H1 (cell line): ENCODE results near the gene BAG1. TPM values are rescaled to one million over a fixed set of nuclear protein-coding genes. Genes with fewer than 3 reads are reported as not detected.

Experiments used
- CTCF ChIA-PET: fragments of 300-600 bp; sonication (Branson Sonifier 250); formaldehyde crosslinking; loops from one replicate; lab custom pipeline; 2021; ENCODE audit not compliant: partially characterized antibody; lab: Charles Lee
- POLR2A ChIA-PET: fragments of 300-600 bp; sonication (Branson Sonifier 250); formaldehyde crosslinking; loops from one replicate; lab custom pipeline; 2021; ENCODE audit warnings: inconsistent platforms; ENCODE audit not compliant: partially characterized antibody; lab: Charles Lee
- DNase-seq, 2 experiments: peaks; one replicate each; pipeline versions ENCODE4 v3.0.0 to v3.0.0-alpha.2; 2010 to 2022; ENCODE audit warnings: low spot score in 2 of 2, low read depth in 1 of 2, mixed read lengths in 1 of 2
- FAIRE-seq: peaks from 2 replicates; lab custom pipeline; 2011; peaks lifted over from hg19 to GRCh38; lab: Jason Lieb, UNC
- H2AFZ ChIP-seq: 2 replicates; pipeline ENCODE4 v1.8.1; 2012; ENCODE audit warnings: low read length, inconsistent platforms
- H2AK5ac ChIP-seq: 2 replicates; pipeline ENCODE4 v1.6.1; 2013; ENCODE audit warnings: low read depth, low read length
- H2BK120ac ChIP-seq: replicated peaks from 2 replicates; pipeline ENCODE3; 2013; ENCODE audit warnings: low read depth, low read length, inconsistent platforms
- H2BK12ac ChIP-seq: 2 replicates; pipeline ENCODE4 v1.6.1; 2013; ENCODE audit warnings: low read depth, low read length
- H2BK15ac ChIP-seq: 2 replicates; pipeline ENCODE4 v1.6.1; 2013; ENCODE audit warnings: low read length
- H2BK20ac ChIP-seq: 2 replicates; pipeline ENCODE4 v1.6.1; 2013; ENCODE audit warnings: low read length
- H2BK5ac ChIP-seq: 2 replicates; pipeline ENCODE4 v1.6.1; 2013; ENCODE audit warnings: low read depth, low read length
- H3K14ac ChIP-seq: 2 replicates; pipeline ENCODE4 v1.6.1; 2013; ENCODE audit warnings: inconsistent platforms; ENCODE audit not compliant: insufficient read length
- H3K18ac ChIP-seq: 2 replicates; pipeline ENCODE4 v1.6.1; 2013; ENCODE audit warnings: low read length; ENCODE audit errors: extremely low read depth
- H3K23ac ChIP-seq: 2 replicates; pipeline ENCODE4 v1.6.1; 2013; ENCODE audit warnings: inconsistent platforms; ENCODE audit not compliant: insufficient read length
- H3K23me2 ChIP-seq: 2 replicates; pipeline ENCODE4 v1.6.1; 2013; ENCODE audit warnings: low read depth, low read length
- H3K27ac ChIP-seq: 2 replicates; pipeline ENCODE4 v1.6.1; 2011; ENCODE audit warnings: low read depth, low read length, inconsistent platforms
- H3K27me3 ChIP-seq, 4 experiments: replicated peaks in 1 of 4; 1 replicate in 1 of 4; 2 replicates in 3 of 4; pipeline versions ENCODE4 v1.6.1 to v1.8.1; 2011 to 2013; ENCODE audit warnings: low read length in 3 of 4, mild to moderate bottlenecking in 3 of 4, inconsistent platforms in 2 of 4, mixed read lengths in 2 of 4, moderate library complexity in 1 of 4; ENCODE audit not compliant: control insufficient read depth in 3 of 4, insufficient read depth in 3 of 4; ENCODE audit errors: extremely low read depth in 1 of 4
- H3K36me3 ChIP-seq, 4 experiments: 2 replicates each; pipeline versions ENCODE4 v1.6.1 to v1.8.1; 2011 to 2013; ENCODE audit warnings: mild to moderate bottlenecking in 4 of 4, low read length in 3 of 4, moderate library complexity in 2 of 4, control low read depth in 1 of 4, inconsistent platforms in 1 of 4; ENCODE audit not compliant: insufficient read depth in 4 of 4, control insufficient read depth in 2 of 4
- H3K4ac ChIP-seq: replicated peaks from 2 replicates; pipeline ENCODE3; 2013; ENCODE audit warnings: low read length, low read depth, mixed read lengths, inconsistent platforms; ENCODE audit not compliant: insufficient read length
- H3K4me1 ChIP-seq, 4 experiments: replicated peaks in 1 of 4; 1 replicate in 1 of 4; 2 replicates in 3 of 4; pipeline versions ENCODE4 v1.6.1 to v1.8.1; 2011 to 2013; ENCODE audit warnings: low read length in 3 of 4, inconsistent platforms in 2 of 4, mixed read lengths in 1 of 4; ENCODE audit not compliant: insufficient read depth in 4 of 4, control insufficient read depth in 3 of 4
- H3K4me2 ChIP-seq, 2 experiments: 2 replicates each; pipeline versions ENCODE4 v1.6.1 to v1.8.1; 2011 to 2013; ENCODE audit warnings: low read depth in 2 of 2, low read length in 2 of 2, control low read depth in 1 of 2, inconsistent platforms in 1 of 2, mild to moderate bottlenecking in 1 of 2; ENCODE audit not compliant: insufficient read depth in 1 of 2
- H3K4me3 ChIP-seq, 4 experiments: fragments of 200-600, 300-600 bp in 1 of 4; sonication (generic), shearing (Covaris generic), sonication (Bioruptor Twin) in 1 of 4; 2 replicates each; pipeline versions ENCODE4 v1.5.1 to v1.8.1; 2011 to 2016; ENCODE audit warnings: low read length in 4 of 4, low read depth in 3 of 4, control low read depth in 2 of 4, inconsistent platforms in 2 of 4, mild to moderate bottlenecking in 2 of 4, mixed read lengths in 1 of 4, moderate library complexity in 1 of 4; ENCODE audit not compliant: insufficient read depth in 2 of 4; ENCODE audit errors: extremely low read depth in 1 of 4
- H3K56ac ChIP-seq: replicated peaks from 2 replicates; pipeline ENCODE3; 2013; ENCODE audit warnings: low read depth, mild to moderate bottlenecking, mixed read lengths, low read length, inconsistent platforms; ENCODE audit not compliant: insufficient read length
- H3K79me1 ChIP-seq: 2 replicates; pipeline ENCODE4 v1.6.1; 2013; ENCODE audit warnings: low read depth, low read length, control low read depth
- H3K79me2 ChIP-seq, 2 experiments: 2 replicates each; pipeline versions ENCODE4 v1.6.1 to v1.8.1; 2012 to 2013; ENCODE audit warnings: low read length in 2 of 2, mild to moderate bottlenecking in 2 of 2, inconsistent platforms in 1 of 2; ENCODE audit not compliant: insufficient read depth in 2 of 2, control insufficient read depth in 1 of 2
- H3K9ac ChIP-seq, 4 experiments: replicated peaks in 1 of 4; 1 replicate in 1 of 4; 2 replicates in 3 of 4; pipeline versions ENCODE4 v1.6.1 to v1.8.1; 2011 to 2013; ENCODE audit warnings: low read depth in 3 of 4, low read length in 3 of 4, control low read depth in 2 of 4, mild to moderate bottlenecking in 2 of 4, moderate library complexity in 2 of 4, inconsistent platforms in 1 of 4; ENCODE audit errors: extremely low read depth in 1 of 4
- H3K9me3 ChIP-seq, 2 experiments: 2 replicates each; pipeline versions ENCODE4 v1.6.1 to v1.8.1; 2012 to 2013; ENCODE audit warnings: mild to moderate bottlenecking in 2 of 2, moderate library complexity in 2 of 2, control low read depth in 1 of 2, inconsistent platforms in 1 of 2, low read depth in 1 of 2, low read length in 1 of 2, mixed read lengths in 1 of 2; ENCODE audit not compliant: insufficient read depth in 2 of 2
- H4K20me1 ChIP-seq, 2 experiments: replicated peaks in 1 of 2; 2 replicates each; pipeline versions ENCODE3 to v1.8.1; 2011 to 2013; ENCODE audit warnings: inconsistent platforms in 2 of 2, low read length in 2 of 2, mild to moderate bottlenecking in 1 of 2; ENCODE audit not compliant: insufficient read depth in 2 of 2, control insufficient read depth in 1 of 2
- H4K5ac ChIP-seq: 2 replicates; pipeline ENCODE4 v1.6.1; 2013; ENCODE audit warnings: low read length, low read depth, mixed read lengths, inconsistent platforms; ENCODE audit not compliant: insufficient read length
- H4K8ac ChIP-seq: 2 replicates; pipeline ENCODE4 v1.8.0; 2013; ENCODE audit warnings: mild to moderate bottlenecking, moderate library complexity, low read length, inconsistent platforms; ENCODE audit not compliant: insufficient read depth; ENCODE audit errors: extremely low read depth
- H4K91ac ChIP-seq: replicated peaks from 2 replicates; pipeline ENCODE3; 2013; ENCODE audit warnings: low read length, mixed read lengths, inconsistent platforms; ENCODE audit not compliant: insufficient read length
- SIN3A ChIP-seq, 2 experiments: IDR thresholded peaks in 1 of 2; conservative IDR thresholded peaks in 1 of 2; 2 replicates each; pipeline ENCODE4 v1.6.1; 2011 to 2012; ENCODE audit warnings: low read length in 2 of 2, improper control_type of control experiment in 1 of 2, low read depth in 1 of 2, mild to moderate bottlenecking in 1 of 2
- ZNF274 ChIP-seq: IDR thresholded peaks from 2 replicates; pipeline ENCODE4 v1.7.0; 2012; ENCODE audit warnings: low read length, borderline replicate concordance; ENCODE audit errors: extremely low read depth
- WGBS, 2 experiments: shearing (Covaris generic) in 1 of 2; methylation state at CpG; one replicate each; pipeline versions ENCODE4 v1.1.6 to v1.1.7; 2013 to 2015; ENCODE audit warnings: low lambda C conversion rate in 2 of 2, mixed read lengths in 2 of 2, inconsistent platforms in 1 of 2, low coverage in 1 of 2, missing lambda C conversion rate in 1 of 2; ENCODE audit not compliant: insufficient replicate concordance in 2 of 2, insufficient coverage in 1 of 2, insufficient read length in 1 of 2; ENCODE audit errors: extremely low coverage in 1 of 2, missing lambda C conversion rate in 1 of 2; 5-methylcytosine and 5-hydroxymethylcytosine counted together
- polyA plus RNA-seq, 7 experiments: library from polyadenylated mRNA; depleted of rRNA in 3 of 7; stranded (reverse) in 5 of 7; unstranded in 2 of 7; fragments of >200 nt in 5 of 7; fragments of 200-250 nt in 2 of 7; gene quantifications; 1 replicate in 5 of 7; 2 replicates in 1 of 7; 4 replicates in 1 of 7; pipeline versions ENCODE4 v1.2.1 to v1.2.3, GENCODE V29; 2011 to 2013; ENCODE audit warnings: missing spikeins in 2 of 7, mixed read lengths in 2 of 7
- total RNA-seq: library from RNA; stranded (reverse); fragmentation: NEBNext Ultra II Directional; extraction: Animal tissue kit (Norgen Biotek cat#: 25700); gene quantifications from 2 replicates; pipeline ENCODE4 v1.2.1, GENCODE V29; 2021

Gene BAG1
- total and polyA plus RNA-seq, 2 of the 8 experiments (the other 6 are each of a cell fraction or from before 2014, with no cell fraction given), result 14.7 to 59.8 TPM

GRCh38 chr9:33291031-33291397 lies 26.5 kb upstream of the BAG1 start:
- H4K91ac ChIP-seq, result peak overlapping the region; percentile 61
- H3K14ac ChIP-seq, result no peak overlapping the region
- no peaks in the 10 kb centered on the region for H3K9me3 ChIP-seq
- H2AK5ac ChIP-seq, result no peak overlapping the region; the same call in 1 of the 2 replicates
- H2BK20ac ChIP-seq, result no peak overlapping the region
- H3K79me2 ChIP-seq, result peaks cover 0 to 40% of the 10 kb centered on the region in 2 experiments; a peak in 3 of 4 replicates
- DNase-seq, result no peak
- H3K79me1 ChIP-seq, result peaks cover 3% of the 10 kb centered on the region
- peaks cover 0 to 8% (median 2%) of the 10 kb centered on the region in 4 experiments; a peak in 3 of 7 replicates for H3K4me1 ChIP-seq
- no peak overlapping the region for H3K27ac ChIP-seq
- H3K23me2 ChIP-seq, result no peaks in the 10 kb centered on the region; the same call in 1 of the 2 replicates
- no peak for FAIRE-seq
- no peak overlapping the region for H3K4ac ChIP-seq
- TF ChIP-seq ZNF274 (no peak), SIN3A (conservative IDR thresholded peaks at IDR 0.05 in 1 of 2, IDR thresholded peaks at IDR 0.05 in 1 of 2; ENCODE audit: low read depth in 1 of 2, low read length in 2 of 2) (0 out of 4 replicates have a peak, but pooled peaks of 1 of the 2 experiments have one; percentile 13)
- TF ChIP-seq, all 59 proteins: peak for 1
- POLR2A ChIA-PET, result interaction anchor here (0.7 to 4.3 kb wide), 15 partner anchors 8 to 274 kb away, joined by 3 to 29 read pairs (median 4); partner anchors contain the start of genes ANKRD18B, BAG1, CHMP5 and DNAJA1
- WGBS, 2 experiments, result 43% methylated on average over 7 of the region's 7 CpGs; no CpG with 5 or more reads in 1 of the 2 experiments
- H3K4me3 ChIP-seq, result peak overlapping the region; percentile 84 to 97 (median 90)
- peaks cover 0 to 20% (median 11%) of the 10 kb centered on the region in 4 experiments; a peak in 5 of 8 replicates for H3K36me3 ChIP-seq
- no peak overlapping the region for H2BK12ac ChIP-seq
- H2BK120ac ChIP-seq, result no peak overlapping the region
- peak overlapping the region; percentile 74 to 85 for H3K4me2 ChIP-seq
- H3K56ac ChIP-seq, result no peak overlapping the region
- no peaks in the 10 kb centered on the region for H3K27me3 ChIP-seq
- no peaks in the 10 kb centered on the region for H4K20me1 ChIP-seq
- no peak overlapping the region for H4K5ac ChIP-seq
- H3K9ac ChIP-seq, result peak overlapping the region; percentile 67 to 99 (median 83)
- no peak overlapping the region for H3K23ac ChIP-seq
- H2BK5ac ChIP-seq, result peak overlapping the region; percentile 86; the same call in 1 of the 2 replicates
- peak overlapping the region; percentile 95; the same call in 1 of the 2 replicates for H4K8ac ChIP-seq
- H3K18ac ChIP-seq, result no peak overlapping the region
- H2BK15ac ChIP-seq, result no peak overlapping the region
- CTCF ChIA-PET, result interaction anchor here (2.1 kb wide), 1 partner anchor 84 kb away, joined by 7 read pairs; no protein-coding TSS in a partner anchor
- H2AFZ ChIP-seq, result no peak overlapping the region
